ENCODE results near the gene RBCK1.
A peak's percentile ranks its signal among the peaks of the same experiment; 100 is the strongest.

Gene RBCK1

GRCh38 chr20:399182-399707 lies 8.9 kb upstream of the RBCK1 start:
- DNase-seq (ENCODE audit: low read depth) = no peak

GRCh38 chr20:400128-400453 lies 8.0 kb upstream of the RBCK1 start:
- DNase-seq (ENCODE audit: low read depth) = no peak

GRCh38 chr20:400454-401275 lies 7.4 kb upstream of the RBCK1 start:
- no peak for DNase-seq (ENCODE audit: low read depth)

GRCh38 chr20:401682-402495 lies 6.2 kb upstream of the RBCK1 start:
- peak; percentile 52 for DNase-seq (ENCODE audit: low read depth)

- no peak for DNase-seq (ENCODE audit: low read depth)
Observed at GRCh38 chr20:402496-402885, 5.6 kb upstream of the RBCK1 start.

GRCh38 chr20:402898-403581 lies 5.1 kb upstream of the RBCK1 start:
- no peak for DNase-seq (ENCODE audit: low read depth)

- DNase-seq (ENCODE audit: low read depth) = no peak
Observed at GRCh38 chr20:403582-403957, 4.5 kb upstream of the RBCK1 start.

GRCh38 chr20:404088-404487 lies 4.0 kb upstream of the RBCK1 start:
- no peak for DNase-seq (ENCODE audit: low read depth)

GRCh38 chr20:406200-407132 lies 1.6 kb upstream of the RBCK1 start:
- DNase-seq (ENCODE audit: low read depth) = no peak

- peak; percentile 73 for DNase-seq (ENCODE audit: low read depth)
Observed at GRCh38 chr20:407133-407952, 756 bp upstream of the RBCK1 start.

GRCh38 chr20:408843-409696 lies 971 bp downstream of the RBCK1 start:
- no peak for DNase-seq (ENCODE audit: low read depth)

GRCh38 chr20:409697-410559 lies 1.8 kb downstream of the RBCK1 start:
- DNase-seq (ENCODE audit: low read depth) = no peak

GRCh38 chr20:412081-412480 lies 4.0 kb downstream of the RBCK1 start:
- no peak for DNase-seq (ENCODE audit: low read depth)

- DNase-seq (ENCODE audit: low read depth) = no peak
Observed at GRCh38 chr20:414161-414560, 6.1 kb downstream of the RBCK1 start.

- peak; percentile 35 for DNase-seq (ENCODE audit: low read depth)
Observed at GRCh38 chr20:415820-416322, 7.8 kb downstream of the RBCK1 start.

- DNase-seq (ENCODE audit: low read depth) = no peak
Observed at GRCh38 chr20:416950-417800, 9.1 kb downstream of the RBCK1 start.

GRCh38 chr20:417801-418342 lies 9.8 kb downstream of the RBCK1 start:
- no peak for DNase-seq (ENCODE audit: low read depth)

Data from amniotic epithelial cell (primary cell).